Stimulated activated CD4-positive, alpha-beta T cell treated with anti-CD3 and anti-CD28 coated beads, Interleukin-2, amount 100 ng/mL, for 4 hours (primary cell): ENCODE data around the gene ZFR.
"Not testable (repeated sequence)": the region's sequence is repeated elsewhere in the genome, so short reads cannot be mapped to it uniquely, and the experiment has no call there.

ENCODE experiments used
- DNase-seq: peaks from one replicate; pipeline ENCODE4 v3.0.0-alpha.2; 2020; ENCODE audit warnings: low read depth

Gene ZFR

DNA sequence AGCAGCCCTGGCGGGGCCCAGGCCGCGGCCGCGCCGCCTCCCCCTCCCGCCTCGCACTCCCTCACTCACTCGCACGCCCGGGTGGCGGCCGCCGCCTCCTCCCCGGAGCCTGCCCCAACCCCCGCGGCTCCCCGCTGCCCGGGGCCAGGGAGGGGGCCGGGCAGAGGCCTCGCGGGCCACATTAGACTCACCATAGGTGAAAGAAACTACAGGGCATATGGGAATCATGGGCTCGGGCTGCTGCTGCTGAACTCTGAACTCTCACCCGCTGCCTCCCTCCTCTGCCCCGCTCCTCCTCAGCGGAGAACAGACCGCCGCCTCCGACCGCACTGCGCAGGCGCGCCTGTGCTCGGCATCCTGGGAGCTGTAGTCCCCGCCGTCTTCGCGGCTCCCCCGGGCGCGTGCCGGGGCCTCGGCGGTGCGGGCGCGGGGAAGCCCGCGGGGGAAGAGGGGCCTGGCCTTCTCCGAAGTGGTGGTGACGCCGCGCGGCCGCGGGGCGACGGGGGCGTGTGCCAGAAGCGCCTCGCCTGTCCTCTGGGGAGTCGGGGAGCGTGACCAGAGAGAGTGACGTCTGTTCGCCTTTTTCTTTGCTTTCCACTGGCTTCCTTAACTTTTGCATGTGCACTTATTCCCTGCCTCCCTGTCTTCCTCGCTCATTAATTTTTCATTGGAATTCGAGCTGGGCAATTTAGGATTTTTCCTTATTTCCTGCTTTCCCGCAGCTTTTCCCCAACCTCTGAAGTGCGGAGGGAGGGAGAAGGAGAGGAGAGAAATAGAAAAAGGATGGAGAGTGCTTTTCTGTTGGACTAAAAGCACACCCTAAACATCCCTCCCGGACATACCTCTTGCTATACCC, at the start of gene ZFR:
ZFR (minus strand) TSS at position 310 of the 856 bp plus-strand sequence; CDS start at position 228, 82 bp downstream.
- DNase-seq: peak; percentile 93

DNA sequence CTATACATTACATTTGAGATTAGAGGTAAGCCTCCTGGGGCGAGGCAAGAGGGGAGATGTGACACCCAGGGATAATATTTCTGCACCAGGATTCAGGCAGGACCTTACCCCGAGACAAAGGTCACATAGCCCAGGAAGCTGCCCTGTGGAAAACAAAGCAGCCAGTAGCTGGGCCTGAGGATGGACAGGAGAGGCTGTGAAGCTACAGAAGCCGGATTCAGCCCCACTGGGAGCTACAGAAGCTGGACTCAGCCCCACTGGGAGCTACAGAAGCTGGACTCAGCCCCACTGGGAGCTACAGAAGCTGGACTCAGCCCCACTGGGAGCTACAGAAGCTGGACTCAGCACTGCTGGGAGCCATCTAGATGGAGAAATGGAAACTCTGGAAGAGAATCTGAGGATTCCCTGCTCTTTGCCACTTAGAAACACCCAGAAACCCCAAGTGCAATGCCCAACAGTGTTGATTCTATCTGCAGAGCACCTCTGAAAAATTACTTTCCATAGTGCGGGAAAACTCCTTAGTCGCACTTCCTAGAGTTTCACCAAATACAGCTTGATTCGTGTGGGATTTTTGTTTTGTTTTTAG, 46.5 kb upstream of the ZFR start:
- no peak for DNase-seq

DNA sequence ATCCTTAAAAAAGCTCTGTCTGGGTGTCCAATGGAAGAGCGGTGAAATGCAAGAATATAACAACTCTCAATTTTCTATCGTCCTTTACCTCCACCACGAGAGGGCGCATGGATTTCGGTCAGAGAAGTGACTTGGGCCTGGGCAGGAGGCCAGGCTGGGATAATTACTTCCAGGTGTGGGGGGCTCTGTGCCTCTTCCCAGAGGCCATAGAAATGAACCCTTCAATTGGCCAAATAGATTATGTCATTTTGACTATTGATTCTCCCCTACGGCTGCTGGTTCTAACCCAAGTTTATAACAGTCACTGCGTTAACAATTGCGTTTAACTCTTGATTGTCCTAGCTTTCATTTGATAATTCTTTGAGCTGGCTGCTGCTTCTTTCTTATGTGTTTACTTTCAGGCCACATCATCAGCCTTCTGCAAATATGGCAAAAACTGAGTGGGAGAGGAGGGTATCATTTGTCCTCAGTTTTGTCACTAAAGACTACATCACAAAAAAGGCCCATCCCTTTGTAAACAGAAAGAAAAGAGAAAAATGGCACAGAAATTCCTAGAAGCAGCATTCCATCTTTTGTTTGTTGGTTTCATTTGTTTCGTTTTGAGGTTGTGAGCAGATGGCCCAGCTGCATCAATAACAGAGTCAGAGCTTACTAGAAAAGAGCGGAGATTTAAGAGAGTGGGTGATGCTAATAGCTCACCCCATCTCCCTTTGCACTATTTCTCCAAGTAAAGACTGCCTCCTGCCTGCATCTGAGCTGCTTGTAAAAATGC, 45.4 kb upstream of the ZFR start:
- peak; percentile 58 for DNase-seq

DNA sequence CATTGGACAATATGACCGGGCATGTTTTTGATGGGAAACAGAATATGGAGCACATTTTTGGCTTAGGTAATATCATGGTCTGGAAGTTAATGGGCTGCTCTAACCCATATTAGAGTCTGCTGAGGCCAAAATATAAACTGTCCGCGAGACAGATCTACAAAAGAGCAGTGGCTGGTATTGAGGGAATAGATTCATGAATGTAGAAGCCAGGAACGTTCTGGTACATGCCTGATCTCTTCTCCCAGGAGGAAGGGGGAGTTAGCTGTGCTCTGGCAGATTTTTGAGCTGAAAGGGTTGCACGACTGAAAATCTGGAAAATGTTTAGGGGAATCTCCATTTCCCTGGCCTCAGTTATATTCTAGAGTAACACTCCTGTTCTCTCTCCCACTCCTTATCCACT, 42.9 kb upstream of the ZFR start:
- DNase-seq: no peak

DNA sequence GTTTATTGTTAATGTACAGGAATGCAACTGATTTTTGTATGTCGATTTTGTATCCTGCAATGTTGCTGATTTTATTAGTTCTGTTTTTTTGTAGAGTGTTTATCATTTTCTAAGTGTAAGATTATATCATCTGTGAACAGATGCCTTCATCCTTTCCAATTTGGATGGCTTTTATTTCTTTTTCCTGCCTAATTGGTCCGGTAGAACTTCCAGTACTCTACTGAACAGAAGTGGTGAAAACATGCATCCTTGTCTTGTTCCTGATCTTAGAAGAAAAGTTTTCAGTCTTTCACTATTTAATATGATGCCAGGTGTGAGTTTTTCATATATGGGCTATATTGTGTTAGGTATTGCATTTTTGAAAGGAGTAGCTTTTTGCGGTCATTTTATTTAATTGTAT, 42.5 kb upstream of the ZFR start:
- no peak for DNase-seq

DNA sequence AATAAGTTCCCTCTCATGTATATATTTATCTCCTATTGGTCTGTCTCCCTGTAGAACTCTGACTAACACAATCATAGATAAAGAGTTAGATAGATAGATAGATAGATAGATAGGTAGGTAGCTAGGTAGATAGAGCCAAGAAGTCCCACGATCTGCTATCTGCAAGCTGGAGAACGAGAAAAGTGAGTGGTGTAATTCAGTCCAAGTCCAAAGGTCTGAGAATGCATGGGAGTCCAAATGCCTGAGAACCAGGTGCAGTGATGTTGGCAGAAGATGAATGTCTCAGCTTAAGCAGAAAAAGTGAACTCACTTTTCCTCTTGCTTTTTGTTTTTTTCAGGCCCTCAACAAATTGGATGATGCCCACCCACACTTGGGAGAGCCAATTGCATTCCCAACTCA, 37.7 kb upstream of the ZFR start:
- no peak for DNase-seq

DNA sequence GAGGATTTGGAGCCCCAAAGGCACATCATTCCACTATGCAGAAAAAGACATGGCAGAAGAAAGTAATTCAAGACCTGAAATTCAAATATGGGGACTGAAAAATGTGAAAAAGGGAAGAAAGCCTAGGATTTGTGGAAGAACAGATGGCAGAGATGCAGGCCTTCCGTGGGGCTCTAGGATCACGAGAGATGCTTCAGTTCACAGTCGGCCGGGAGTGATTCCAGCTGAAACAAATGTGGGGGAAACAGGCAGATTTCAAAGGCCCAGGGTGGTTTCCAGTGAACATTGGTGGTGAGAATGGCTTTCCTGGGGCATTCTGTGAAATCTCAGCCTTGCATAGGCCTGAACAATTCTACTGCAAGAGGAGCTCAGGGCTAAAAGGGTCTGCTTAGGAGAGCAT, 34.6 kb upstream of the ZFR start:
- no peak for DNase-seq

DNA sequence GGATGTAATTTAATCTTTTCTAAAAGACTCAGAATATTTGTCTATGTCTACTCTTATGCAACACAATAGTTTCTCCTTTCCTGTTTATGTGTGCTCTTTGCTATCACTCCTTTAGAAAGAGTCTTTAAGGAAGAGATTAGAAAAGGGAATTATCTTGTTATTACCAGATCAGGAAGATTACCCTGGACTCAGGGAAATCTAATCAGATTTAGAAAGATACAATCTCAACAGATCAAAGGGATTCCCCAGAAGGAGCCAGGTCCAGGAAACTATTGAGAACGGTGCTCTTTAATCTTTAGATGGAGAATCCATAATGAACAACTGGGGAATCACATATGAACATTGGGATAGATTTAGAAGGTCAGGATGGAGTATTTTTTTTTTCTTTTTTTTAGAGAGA, 32.4 kb upstream of the ZFR start:
- no peak for DNase-seq

DNA sequence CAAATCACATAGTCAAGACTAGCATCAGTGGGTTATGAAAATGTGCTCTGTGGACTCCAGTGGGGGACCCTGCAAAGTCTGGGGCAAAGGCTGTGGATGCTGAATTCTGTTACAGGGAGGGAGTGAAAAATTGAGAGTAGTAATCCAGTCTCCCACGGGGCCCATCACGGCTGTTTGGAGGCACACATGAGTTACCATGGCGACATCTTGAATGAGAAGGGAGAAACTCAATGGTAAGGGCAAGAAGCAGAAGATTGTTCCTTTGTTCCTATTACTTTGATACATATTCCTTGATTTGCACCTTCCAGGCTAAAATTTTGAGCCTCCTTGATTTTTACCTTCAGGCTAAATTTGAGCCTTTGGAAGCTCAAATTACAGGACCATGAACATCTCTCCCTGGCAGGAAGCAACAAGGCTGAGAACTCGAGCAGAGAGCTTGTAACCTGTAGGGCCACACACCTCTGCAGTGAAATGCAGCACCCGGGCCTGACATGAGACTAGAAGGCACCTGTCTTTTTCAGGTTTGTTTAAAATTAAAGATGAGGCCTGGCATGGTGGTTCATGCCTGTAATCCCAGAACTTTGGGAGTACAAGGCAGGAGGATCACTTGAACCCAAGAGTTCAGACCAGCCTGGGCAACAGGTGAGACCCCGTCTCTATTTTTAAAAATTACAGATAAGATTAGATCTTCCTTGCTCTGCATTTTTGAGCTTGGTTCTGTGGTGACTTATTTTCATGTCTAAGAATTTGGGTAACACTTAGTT, 31.0 kb upstream of the ZFR start:
- no peak for DNase-seq

DNA sequence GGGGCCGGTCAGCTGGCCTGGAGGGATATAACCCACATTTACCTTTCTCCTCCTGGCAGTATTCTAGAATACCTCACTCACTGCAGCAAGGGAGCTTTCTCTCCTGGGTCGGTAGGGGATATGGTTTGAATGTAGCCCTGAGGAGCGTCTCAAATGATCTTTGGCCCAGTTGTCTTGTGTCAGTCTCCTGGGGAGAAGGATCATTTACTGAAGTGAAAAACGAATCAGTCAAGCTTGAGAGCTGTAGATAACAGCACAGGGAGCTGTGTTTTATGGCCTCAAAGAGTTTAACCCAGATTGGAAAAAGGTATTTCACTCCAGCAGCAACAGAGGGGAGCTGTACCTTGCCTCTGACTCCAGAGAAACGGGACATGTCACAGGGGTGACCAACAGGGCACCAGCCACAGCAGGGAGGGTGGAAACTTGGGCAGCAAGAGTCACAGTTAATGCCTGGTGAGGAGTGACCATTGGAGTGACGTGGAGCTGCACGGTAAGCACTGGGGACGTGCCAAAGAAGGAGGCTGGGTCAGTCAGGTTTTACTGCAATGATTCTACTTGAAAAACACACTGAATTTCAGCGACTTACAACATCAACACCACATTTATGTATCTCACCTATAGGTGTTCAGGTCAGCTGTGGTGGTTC, 29.8 kb upstream of the ZFR start:
- no peak for DNase-seq

DNA sequence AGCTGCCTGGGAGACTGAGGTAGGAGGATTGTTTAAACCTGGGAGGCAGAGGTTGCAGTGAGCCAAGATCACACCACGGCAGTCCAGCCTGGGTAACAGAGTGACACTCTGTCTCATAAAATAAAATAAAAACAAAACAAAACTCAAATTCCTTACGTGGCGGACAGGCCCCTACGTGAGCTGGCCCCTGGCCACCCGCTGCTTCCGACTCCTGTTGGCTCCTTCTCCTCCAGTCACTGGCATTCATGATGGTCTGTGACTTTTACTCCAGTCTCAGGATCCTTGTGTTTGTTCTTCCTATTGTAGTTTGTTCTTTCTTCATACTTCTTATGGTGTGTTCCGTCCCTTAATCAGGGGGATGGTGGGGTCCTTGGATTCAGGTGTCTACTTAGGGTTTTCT, 28.5 kb upstream of the ZFR start:
- DNase-seq: no peak

DNA sequence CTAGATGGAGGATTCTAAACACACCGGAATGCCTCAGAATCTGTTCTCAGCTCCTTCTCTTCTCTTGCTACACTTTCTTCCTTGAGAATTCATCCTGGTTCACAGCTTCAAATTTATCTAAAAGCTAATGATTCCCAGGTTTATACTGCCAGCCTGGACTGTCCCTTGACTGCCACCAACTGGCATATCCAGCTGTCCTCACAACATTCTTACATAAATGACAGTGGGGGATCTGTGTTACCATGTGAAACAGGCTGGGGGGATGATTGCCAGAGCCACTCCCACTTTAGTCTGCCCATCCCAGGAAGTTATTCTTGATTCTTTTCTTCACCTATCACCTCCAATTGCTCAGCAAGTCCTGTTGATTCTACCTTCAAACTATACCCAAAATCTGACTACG, 27.2 kb upstream of the ZFR start:
- no peak for DNase-seq

DNA sequence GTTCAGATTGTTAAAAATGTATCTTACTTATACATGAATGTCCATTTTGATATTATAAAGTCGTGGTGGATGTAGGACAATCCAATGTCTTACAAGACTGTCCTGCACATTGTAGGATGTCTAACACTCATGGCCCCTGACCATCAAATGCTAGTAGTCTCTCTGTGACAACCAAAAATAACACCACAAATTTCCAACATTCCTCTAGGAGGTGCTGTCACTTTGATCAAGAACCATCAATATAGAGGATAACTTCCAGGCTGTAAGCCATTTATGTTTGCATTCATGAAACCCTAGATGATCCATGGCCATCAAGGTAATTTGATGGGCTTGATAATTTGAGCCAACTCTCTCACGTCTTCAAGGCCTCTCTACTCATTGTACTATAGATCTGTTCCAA, 20.5 kb upstream of the ZFR start:
- no peak for DNase-seq

DNA sequence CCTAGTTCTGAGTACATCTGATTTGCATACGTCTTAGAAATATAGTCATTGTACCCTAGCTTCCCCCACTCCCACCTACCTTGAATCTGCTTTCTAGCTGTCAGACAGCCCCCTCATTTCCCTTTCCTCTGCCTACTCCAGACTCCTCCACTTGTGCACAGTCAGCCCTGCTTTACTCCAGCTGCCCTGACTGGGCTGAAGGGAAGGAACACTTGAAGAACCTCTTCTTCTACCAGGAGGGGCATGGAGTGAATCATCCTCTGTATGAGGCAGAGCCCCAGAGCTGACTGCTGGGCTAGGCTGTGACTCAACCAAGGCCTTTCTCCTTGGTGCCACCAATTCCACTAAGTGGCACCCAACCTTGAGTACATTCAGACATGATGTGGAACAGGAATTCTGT, 18.1 kb upstream of the ZFR start:
- DNase-seq: peak; percentile 54

DNA sequence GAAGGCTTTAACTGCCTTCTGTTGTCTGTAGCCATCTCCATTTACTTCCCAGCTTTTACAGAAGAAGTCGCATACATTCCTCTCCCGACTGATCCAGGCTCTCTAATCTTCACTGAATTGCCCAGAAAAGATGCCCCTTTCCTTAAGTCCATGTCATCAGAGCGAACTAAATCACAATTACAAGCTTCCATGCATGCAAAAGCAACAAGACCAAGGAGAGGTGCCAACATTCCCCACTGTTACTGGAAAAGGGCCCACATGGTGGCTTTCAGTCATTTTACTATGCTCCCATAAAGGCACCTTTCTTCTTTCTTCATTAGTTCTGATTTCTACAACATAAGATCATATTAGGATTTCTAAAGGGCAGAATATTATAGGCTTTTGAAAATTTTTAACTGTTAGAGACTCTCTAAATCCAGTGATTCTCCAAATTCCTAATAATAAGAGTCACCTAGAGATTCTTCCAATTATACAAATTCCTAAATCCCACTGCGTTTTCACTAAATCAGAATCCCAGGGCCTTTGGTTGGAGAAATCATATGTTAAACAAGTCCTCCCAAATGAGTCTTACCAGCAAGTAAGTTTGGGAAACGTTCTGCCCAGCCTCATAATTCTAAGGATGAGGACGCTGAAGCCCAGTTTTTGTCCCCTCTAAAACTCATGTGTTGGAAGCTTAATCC, 17.0 kb upstream of the ZFR start:
- DNase-seq: no peak

DNA sequence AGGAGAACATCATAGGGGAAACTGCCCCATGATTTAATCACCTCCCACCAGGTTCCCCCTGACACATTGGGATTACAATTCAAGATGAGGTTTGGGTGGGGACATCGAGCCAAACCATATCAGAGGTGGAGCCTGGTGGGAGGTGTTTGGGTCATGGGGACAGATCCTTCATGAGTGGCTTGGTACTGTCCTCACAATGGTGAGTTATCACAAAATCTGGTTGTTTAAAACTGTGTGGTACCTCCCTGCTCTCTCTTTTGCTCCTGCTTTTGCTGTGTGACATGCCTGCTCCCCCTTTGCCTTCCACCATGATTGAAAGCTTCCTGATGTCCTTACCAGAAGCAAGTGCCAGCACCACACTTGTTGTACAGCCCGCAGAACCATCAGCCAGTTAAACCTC, 16.2 kb upstream of the ZFR start:
- no peak for DNase-seq

DNA sequence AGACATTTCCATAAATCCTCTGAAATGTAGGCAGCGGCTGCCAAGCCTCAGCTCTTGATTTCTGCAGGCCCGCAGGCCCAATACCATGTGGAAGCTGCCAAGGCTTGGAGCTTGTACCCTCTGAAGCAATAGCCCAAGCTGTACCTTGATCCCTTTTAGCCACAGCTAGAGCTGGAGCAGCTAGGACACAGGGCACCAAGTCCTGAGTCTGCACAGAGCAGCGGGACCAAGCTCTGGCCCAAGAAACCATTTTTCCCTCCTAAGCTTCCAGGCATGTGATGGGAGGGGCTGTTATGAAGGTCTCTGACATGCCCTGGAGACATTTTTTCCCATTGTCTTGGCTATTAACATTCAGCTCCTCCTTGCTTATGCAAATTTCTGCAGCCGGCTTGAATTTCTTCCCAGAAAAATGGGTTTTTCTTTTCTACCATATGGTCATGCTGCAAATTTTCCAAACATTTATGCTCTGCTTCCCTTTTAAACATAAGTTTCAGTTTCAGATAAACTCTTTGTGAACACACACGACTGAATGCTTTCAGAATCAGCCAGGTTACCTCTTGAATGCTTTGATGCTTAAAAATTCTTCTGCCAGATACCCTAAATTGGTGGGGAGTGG, 14.4 kb upstream of the ZFR start:
- DNase-seq: no peak

DNA sequence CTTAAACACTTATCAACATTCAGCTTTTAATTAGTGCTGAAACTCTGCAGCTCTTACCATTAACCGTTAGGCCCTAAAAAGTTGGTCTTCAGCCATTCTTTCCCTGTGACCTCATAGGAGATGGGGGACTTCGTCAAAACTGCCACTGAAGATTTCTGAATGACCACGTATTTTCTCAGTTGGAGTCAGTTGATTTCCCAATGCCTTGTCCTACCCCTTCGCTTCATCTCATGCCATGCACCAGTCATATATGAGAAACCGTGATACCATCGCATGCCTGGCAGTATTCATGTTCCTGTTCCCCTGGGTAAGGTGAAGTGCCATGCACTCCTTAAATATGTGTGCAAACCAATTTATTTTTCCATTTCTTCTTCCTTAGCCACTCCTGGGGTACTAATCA, 10.8 kb upstream of the ZFR start:
- no peak for DNase-seq

DNA sequence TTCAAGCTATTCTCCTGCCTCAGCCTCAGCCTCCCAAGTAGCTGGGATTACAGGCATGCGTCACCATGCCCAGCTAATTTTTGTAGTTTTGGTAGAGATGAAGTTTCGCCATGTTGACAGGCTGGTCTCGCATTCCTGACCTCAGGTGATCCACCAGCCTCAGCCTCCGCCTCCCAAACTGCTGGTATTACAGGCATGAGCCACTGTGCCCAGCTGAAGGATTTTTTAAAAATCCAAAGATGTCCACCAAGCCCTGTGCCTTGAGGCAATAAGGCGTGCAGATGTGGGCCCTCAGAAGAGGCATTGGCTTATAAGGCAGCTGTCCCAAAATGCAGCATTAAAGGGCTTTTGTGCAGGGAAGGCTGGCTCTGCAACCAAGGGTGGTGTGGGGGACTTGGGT, 10.3 kb upstream of the ZFR start:
- DNase-seq: no peak

DNA sequence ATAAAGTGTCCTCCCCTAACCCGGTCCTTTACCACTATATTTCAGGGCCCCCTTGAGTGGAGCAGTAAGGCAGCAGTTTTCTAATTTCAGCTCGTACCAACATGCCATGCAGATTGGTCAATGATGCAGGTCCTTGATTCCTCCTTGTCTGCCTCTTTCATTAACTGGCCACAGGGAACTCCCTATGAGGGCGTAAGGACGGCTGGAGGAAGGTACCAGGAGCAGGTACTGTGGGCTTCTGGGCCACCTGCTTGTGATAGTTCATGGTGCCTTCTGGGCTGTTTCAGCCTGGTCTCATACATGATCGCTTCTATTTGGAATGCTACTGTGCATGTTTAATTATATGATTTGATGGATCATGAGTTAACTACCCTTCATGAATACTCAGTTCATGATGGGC, 9.4 kb upstream of the ZFR start:
- DNase-seq: no peak

DNA sequence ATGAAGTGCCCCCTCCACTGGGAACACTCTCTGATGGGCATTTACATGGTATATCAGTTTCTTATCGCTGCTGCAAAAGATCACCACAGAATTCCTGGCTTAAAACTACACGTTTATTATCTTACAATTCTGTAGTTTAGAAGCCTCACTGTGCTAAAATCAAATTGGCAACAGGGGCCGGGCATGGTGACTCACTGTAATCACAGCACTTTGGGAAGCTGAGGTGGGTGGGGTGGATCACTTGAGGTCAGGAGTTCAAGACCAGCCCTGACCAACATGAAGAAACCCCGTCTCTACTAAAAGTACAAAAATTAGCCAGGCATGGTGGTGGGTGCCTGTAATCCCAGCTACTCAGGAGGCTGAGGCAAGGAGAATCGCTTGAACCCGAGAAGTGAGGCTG, 7.8 kb upstream of the ZFR start:
- not testable (repeated sequence) for DNase-seq
